GM12875 (cell line): Measurements from ENCODE around the gene DAZAP1.
A peak's percentile ranks its signal among the peaks of the same experiment; 100 is the strongest.

Source experiments
- H3K4me3 ChIP-seq: one replicate; pipeline ENCODE4 v1.5.1; 2011; ENCODE audit warnings: low read depth, low read length, control low read depth
- CTCF ChIP-seq: IDR thresholded peaks from 2 replicates; pipeline ENCODE4 v1.5.1; 2011; ENCODE audit warnings: low read depth, mild to moderate bottlenecking, control low read depth, inconsistent platforms, low read length, moderate library complexity, borderline replicate concordance; ENCODE audit not compliant: insufficient read depth

Gene DAZAP1

GRCh38 chr19:1384478-1385110 is 22.8 kb upstream of the DAZAP1 start:
- TF ChIP-seq CTCF, result no peak

GRCh38 chr19:1385816-1386215 is 21.6 kb upstream of the DAZAP1 start:
- no peak for TF ChIP-seq CTCF

More at GRCh38 chr19:1384478-1385110, 22.8 kb upstream of the DAZAP1 start:
- H3K4me3 ChIP-seq, result peak overlapping the region; percentile 93

GRCh38 chr19:1386945-1387683 is 20.3 kb upstream of the DAZAP1 start:
- TF ChIP-seq CTCF, result no peak

More at GRCh38 chr19:1385816-1386215, 21.6 kb upstream of the DAZAP1 start:
- no peak overlapping the region for H3K4me3 ChIP-seq

GRCh38 chr19:1387684-1388636 is 19.4 kb upstream of the DAZAP1 start:
- no peak overlapping the region for H3K4me3 ChIP-seq
- no peak for TF ChIP-seq CTCF

More at GRCh38 chr19:1386945-1387683, 20.3 kb upstream of the DAZAP1 start:
- H3K4me3 ChIP-seq, result no peak overlapping the region

DNA sequence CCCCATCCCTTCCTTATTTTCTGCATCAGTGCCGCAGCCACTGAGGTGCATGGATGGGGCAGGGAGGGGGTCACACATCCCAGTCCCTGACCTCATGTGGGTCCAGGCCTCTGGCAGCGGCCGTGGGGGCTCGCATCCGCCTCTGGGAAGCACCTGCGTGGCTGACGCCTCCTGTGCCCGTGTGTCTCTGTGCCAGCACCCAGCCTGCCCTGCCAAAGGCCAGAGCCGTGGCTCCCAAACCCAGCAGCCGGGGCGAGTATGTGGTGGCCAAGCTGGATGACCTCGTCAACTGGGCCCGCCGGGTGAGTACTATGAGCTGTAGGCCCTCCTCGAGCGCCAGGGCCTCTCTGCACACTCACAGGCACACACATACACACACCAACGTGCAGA is 18.8 kb upstream of the DAZAP1 start:
- no peak overlapping the region for H3K4me3 ChIP-seq
- TF ChIP-seq CTCF, result no peak

DNA sequence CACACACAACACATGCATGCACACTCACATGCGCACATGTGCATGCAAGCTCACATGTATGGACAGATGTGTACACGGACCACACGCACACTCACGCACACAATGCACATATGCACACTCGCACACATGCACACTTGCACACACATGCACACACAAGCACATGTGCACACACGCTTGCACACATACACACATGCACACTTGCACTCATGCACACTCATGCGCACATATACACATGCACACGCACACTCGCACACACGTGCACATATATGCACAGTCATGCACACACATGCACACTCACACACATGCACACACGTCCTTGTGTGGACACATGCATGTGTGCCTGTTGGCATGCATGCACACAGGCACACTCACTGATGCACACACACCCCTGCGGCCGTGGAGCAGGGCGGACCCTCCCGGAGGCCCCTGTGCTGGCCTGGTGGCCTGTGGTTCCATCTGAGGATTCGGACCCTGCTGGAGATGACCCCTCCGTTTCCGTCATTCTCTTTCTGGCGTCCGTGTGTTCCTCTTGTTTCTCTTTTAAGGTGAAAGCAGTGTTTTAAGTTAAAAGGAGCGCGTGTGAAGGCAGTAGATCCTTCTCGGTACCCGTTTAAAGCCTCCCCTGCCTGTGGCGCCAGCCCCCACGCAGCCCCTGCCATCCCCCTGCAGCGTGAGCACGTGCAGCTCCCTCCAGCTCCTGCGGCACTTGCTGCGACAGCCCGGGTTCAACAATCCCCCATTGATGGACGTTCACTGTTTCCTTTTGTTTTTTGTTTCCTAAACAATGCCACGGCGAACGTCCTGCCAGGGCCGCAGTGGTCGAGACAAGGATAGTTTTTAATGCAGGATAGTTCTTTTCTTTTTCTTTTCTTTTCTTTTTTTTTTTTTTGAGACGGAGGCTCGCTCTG is 18.1 kb upstream of the DAZAP1 start:
- H3K4me3 ChIP-seq, result no peak overlapping the region

More for the DNA sequence above, 18.1 kb upstream of the DAZAP1 start:
- no peak for TF ChIP-seq CTCF
